Activated CD8-positive, alpha-beta T cell treated with anti-CD3 and anti-CD28 coated beads, Interleukin-2, amount 10 ng/mL, durations not matched to agents 7 days and 5 days (primary cell): ENCODE results near the gene EPHA8. TPM values are rescaled to one million over a fixed set of nuclear protein-coding genes. Genes with fewer than 3 reads are reported as not detected.

Experiments
- ATAC-seq: fragments of 150-1000 bp; cut with Tn5 transposase; one replicate; pipeline ENCODE4 v1.10.0; 2021; ENCODE audit warnings: moderate library complexity
- CTCF ChIA-PET: fragments of 350-600 bp; sonication (Branson Sonifier 250); formaldehyde crosslinking; loops from one replicate; lab custom pipeline; 2021; ENCODE audit warnings: antibody characterized with exemption; lab: Charles Lee
- POLR2A ChIA-PET: fragments of 350-600 bp; sonication (Branson Sonifier 250); formaldehyde crosslinking; loops from one replicate; lab custom pipeline; 2021; ENCODE audit warnings: antibody characterized with exemption; lab: Charles Lee
- DNase-seq: peaks from one replicate; pipeline ENCODE4 v3.0.0-alpha.2; 2020
- H3K27ac Mint-ChIP-seq: one replicate; pipeline ENCODE4 v1.8.0; 2021; ENCODE audit warnings: mild to moderate bottlenecking, mixed read lengths
- H3K27me3 Mint-ChIP-seq: one replicate; pipeline ENCODE4 v1.8.0; 2021; ENCODE audit warnings: low read depth, mixed read lengths
- H3K36me3 Mint-ChIP-seq: one replicate; pipeline ENCODE4 v1.8.0; 2021; ENCODE audit warnings: low read depth, mixed read lengths
- H3K4me1 Mint-ChIP-seq: one replicate; pipeline ENCODE4 v1.8.0; 2021; ENCODE audit warnings: low read depth, mixed read lengths
- H3K4me3 Mint-ChIP-seq: one replicate; pipeline ENCODE4 v1.8.0; 2021; ENCODE audit warnings: mild to moderate bottlenecking, mixed read lengths
- H3K9me3 Mint-ChIP-seq: one replicate; pipeline ENCODE4 v1.8.0; 2022; ENCODE audit warnings: mixed read lengths; ENCODE audit not compliant: insufficient read depth
- total RNA-seq, 2 experiments: library from RNA; stranded (reverse); gene quantifications; one replicate each; pipeline ENCODE4 v1.2.3, GENCODE V29; 2021

Gene EPHA8
- total RNA-seq, 2 experiments from 2014 or later = not detected

GRCh38 chr1:22633697-22634463 is 70.6 kb downstream of the EPHA8 start:
- peaks cover 12% of the 10 kb centered on the region for H3K27me3 Mint-ChIP-seq
- CTCF ChIA-PET = interaction anchor here (2.6 kb wide), 1 partner anchor 213 kb away, joined by 5 read pairs; no protein-coding TSS in a partner anchor
- ATAC-seq (no peak), DNase-seq (no peak)
- H3K4me1 Mint-ChIP-seq = no peaks in the 10 kb centered on the region
- H3K27ac Mint-ChIP-seq = no peak overlapping the region
- H3K9me3 Mint-ChIP-seq = no peaks in the 10 kb centered on the region
- no peak overlapping the region for H3K4me3 Mint-ChIP-seq
- H3K36me3 Mint-ChIP-seq = no peaks in the 10 kb centered on the region
- POLR2A ChIA-PET = no interaction called here

GRCh38 chr1:22635436-22635835 is 72.1 kb downstream of the EPHA8 start:
- CTCF ChIA-PET = interaction anchor here (2.6 kb wide), 1 partner anchor 215 kb away, joined by 5 read pairs; no protein-coding TSS in a partner anchor
- H3K9me3 Mint-ChIP-seq = no peaks in the 10 kb centered on the region
- no peaks in the 10 kb centered on the region for H3K36me3 Mint-ChIP-seq
- no peak for ATAC-seq
- no peak overlapping the region for H3K4me3 Mint-ChIP-seq
- DNase-seq = no peak
- no peaks in the 10 kb centered on the region for H3K4me1 Mint-ChIP-seq
- POLR2A ChIA-PET = interaction anchor here (0.6 kb wide), 1 partner anchor 540 kb away, joined by 3 read pairs; no protein-coding TSS in a partner anchor
- H3K27ac Mint-ChIP-seq = no peak overlapping the region
- peaks cover 5% of the 10 kb centered on the region for H3K27me3 Mint-ChIP-seq

- POLR2A ChIA-PET = no interaction called here
- DNase-seq = no peak
- ATAC-seq = no peak
- H3K9me3 Mint-ChIP-seq = no peaks in the 10 kb centered on the region
- no peaks in the 10 kb centered on the region for H3K4me1 Mint-ChIP-seq
- peaks cover 5% of the 10 kb centered on the region for H3K27me3 Mint-ChIP-seq
- no peak within 1 kb of the TSS for H3K27ac Mint-ChIP-seq
- CTCF ChIA-PET = no interaction called here
- H3K4me3 Mint-ChIP-seq = no peak within 1 kb of the TSS
- H3K36me3 Mint-ChIP-seq = no peaks in the 10 kb centered on the region
Measured at GRCh38 chr1:22636353-22636752, 73.1 kb downstream of the EPHA8 start, which contains the start of gene C1QA. C1QA (plus strand) TSS chr1:22636628; CDS start chr1:22637617, 989 bp downstream.

GRCh38 chr1:22636927-22637326 is 73.6 kb downstream of the EPHA8 start:
- ATAC-seq (no peak), DNase-seq (no peak)
- ChIA-PET CTCF (no interaction called here), POLR2A (no interaction called here)
- Mint-ChIP-seq H3K9me3 (no peaks in the 10 kb centered on the region), H3K4me1 (no peaks in the 10 kb centered on the region), H3K4me3 (no peak overlapping the region), H3K27ac (no peak overlapping the region), H3K36me3 (no peaks in the 10 kb centered on the region), H3K27me3 (peaks cover 2% of the 10 kb centered on the region)

GRCh38 chr1:22637907-22638445 is 74.7 kb downstream of the EPHA8 start:
- H3K4me1 Mint-ChIP-seq = no peaks in the 10 kb centered on the region
- CTCF ChIA-PET = no interaction called here

GRCh38 chr1:22638476-22639234 is 75.4 kb downstream of the EPHA8 start:
- ChIA-PET CTCF (interaction anchor here (0.6 to 1.1 kb wide), 2 partner anchors 144 to 222 kb away, joined by 3 read pairs; no protein-coding TSS in a partner anchor), POLR2A (no interaction called here)
- H3K4me3 Mint-ChIP-seq = no peak overlapping the region

More at GRCh38 chr1:22637907-22638445, 74.7 kb downstream of the EPHA8 start:
- no peak overlapping the region for H3K27ac Mint-ChIP-seq
- peaks cover 2% of the 10 kb centered on the region for H3K27me3 Mint-ChIP-seq
- POLR2A ChIA-PET = no interaction called here
- no peaks in the 10 kb centered on the region for H3K36me3 Mint-ChIP-seq
- no peak overlapping the region for H3K4me3 Mint-ChIP-seq
- ATAC-seq = no peak
- DNase-seq = no peak
- H3K9me3 Mint-ChIP-seq = no peaks in the 10 kb centered on the region

GRCh38 chr1:22639286-22639685 is 76.0 kb downstream of the EPHA8 start:
- CTCF ChIA-PET = interaction anchor here (0.6 to 1.1 kb wide), 2 partner anchors 145 to 223 kb away, joined by 3 read pairs; no protein-coding TSS in a partner anchor

More at GRCh38 chr1:22638476-22639234, 75.4 kb downstream of the EPHA8 start:
- no peaks in the 10 kb centered on the region for H3K36me3 Mint-ChIP-seq
- no peaks in the 10 kb centered on the region for H3K9me3 Mint-ChIP-seq
- no peaks in the 10 kb centered on the region for H3K4me1 Mint-ChIP-seq
- no peaks in the 10 kb centered on the region for H3K27me3 Mint-ChIP-seq
- no peak overlapping the region for H3K27ac Mint-ChIP-seq
- ATAC-seq (no peak), DNase-seq (no peak)

GRCh38 chr1:22641247-22641646 is 78.0 kb downstream of the EPHA8 start:
- no peak for DNase-seq
- Mint-ChIP-seq H3K4me3 (no peak overlapping the region), H3K27me3 (no peaks in the 10 kb centered on the region), H3K4me1 (no peaks in the 10 kb centered on the region), H3K9me3 (no peaks in the 10 kb centered on the region), H3K27ac (no peak overlapping the region), H3K36me3 (no peaks in the 10 kb centered on the region)
- ATAC-seq = no peak
- CTCF ChIA-PET = interaction anchor here (1.0 to 4.1 kb wide), 3 partner anchors 220 to 503 kb away, joined by 3 to 24 read pairs (median 3); no protein-coding TSS in a partner anchor
- POLR2A ChIA-PET = interaction anchor here (0.7 kb wide), 1 partner anchor 34 kb away, joined by 3 read pairs; no protein-coding TSS in a partner anchor

More at GRCh38 chr1:22639286-22639685, 76.0 kb downstream of the EPHA8 start:
- no peaks in the 10 kb centered on the region for H3K4me1 Mint-ChIP-seq
- H3K27me3 Mint-ChIP-seq = no peaks in the 10 kb centered on the region
- H3K4me3 Mint-ChIP-seq = no peak overlapping the region
- no peak for ATAC-seq
- POLR2A ChIA-PET = no interaction called here
- no peaks in the 10 kb centered on the region for H3K36me3 Mint-ChIP-seq
- H3K27ac Mint-ChIP-seq = no peak overlapping the region
- DNase-seq = no peak
- no peaks in the 10 kb centered on the region for H3K9me3 Mint-ChIP-seq

GRCh38 chr1:22641906-22642636 is 78.8 kb downstream of the EPHA8 start:
- Mint-ChIP-seq H3K27ac (no peak overlapping the region), H3K4me3 (no peak overlapping the region), H3K27me3 (no peaks in the 10 kb centered on the region), H3K4me1 (no peaks in the 10 kb centered on the region), H3K36me3 (no peaks in the 10 kb centered on the region), H3K9me3 (no peaks in the 10 kb centered on the region)
- CTCF ChIA-PET = interaction anchor here (1.0 to 4.1 kb wide), 3 partner anchors 221 to 503 kb away, joined by 3 to 24 read pairs (median 3); no protein-coding TSS in a partner anchor
- POLR2A ChIA-PET = no interaction called here
- DNase-seq (peak; percentile 76), ATAC-seq (peak; percentile 92)

GRCh38 chr1:22643381-22643780 is 80.1 kb downstream of the EPHA8 start, which contains the start of gene C1QC:
C1QC (plus strand) TSS chr1:22643633; CDS start chr1:22644024, 391 bp downstream.
- ChIA-PET CTCF (interaction anchor here (4.1 kb wide), 1 partner anchor 222 kb away, joined by 24 read pairs; no protein-coding TSS in a partner anchor), POLR2A (no interaction called here)
- Mint-ChIP-seq H3K27ac (no peak within 1 kb of the TSS), H3K4me3 (no peak within 1 kb of the TSS), H3K9me3 (no peaks in the 10 kb centered on the region), H3K36me3 (no peaks in the 10 kb centered on the region), H3K27me3 (no peaks in the 10 kb centered on the region), H3K4me1 (no peaks in the 10 kb centered on the region)
- DNase-seq = no peak
- ATAC-seq = no peak

GRCh38 chr1:22643928-22644327 is 80.6 kb downstream of the EPHA8 start:
- ChIA-PET CTCF (no interaction called here), POLR2A (no interaction called here)
- no peaks in the 10 kb centered on the region for H3K4me1 Mint-ChIP-seq
- H3K27me3 Mint-ChIP-seq = no peaks in the 10 kb centered on the region
- H3K9me3 Mint-ChIP-seq = no peaks in the 10 kb centered on the region
- H3K27ac Mint-ChIP-seq = no peak overlapping the region
- ATAC-seq (no peak), DNase-seq (no peak)
- no peaks in the 10 kb centered on the region for H3K36me3 Mint-ChIP-seq
- no peak overlapping the region for H3K4me3 Mint-ChIP-seq
